Hematopoietic multipotent progenitor cell (in vitro differentiated cells): ENCODE data around the gene TRIM14. TPM values are rescaled to one million over a fixed set of nuclear protein-coding genes. Genes with fewer than 3 reads are reported as not detected.
"Not testable (repeated sequence)": the region's sequence is repeated elsewhere in the genome, so short reads cannot be mapped to it uniquely, and the experiment has no call there.

Source experiments
- DNase-seq, 3 donors: peaks; one replicate each; pipeline ENCODE4 v3.0.0-alpha.2; 2011 to 2015; ENCODE audit warnings: low read depth in 2 of 3, low spot score in 2 of 3
- total RNA-seq: library from RNA; depleted of rRNA; stranded (reverse); fragments of >200 nt; gene quantifications from one replicate; pipeline ENCODE4 v1.2.3, GENCODE V29; 2012

The TRIM14 gene
- total RNA-seq, 1 donor = 33.4 TPM

DNA sequence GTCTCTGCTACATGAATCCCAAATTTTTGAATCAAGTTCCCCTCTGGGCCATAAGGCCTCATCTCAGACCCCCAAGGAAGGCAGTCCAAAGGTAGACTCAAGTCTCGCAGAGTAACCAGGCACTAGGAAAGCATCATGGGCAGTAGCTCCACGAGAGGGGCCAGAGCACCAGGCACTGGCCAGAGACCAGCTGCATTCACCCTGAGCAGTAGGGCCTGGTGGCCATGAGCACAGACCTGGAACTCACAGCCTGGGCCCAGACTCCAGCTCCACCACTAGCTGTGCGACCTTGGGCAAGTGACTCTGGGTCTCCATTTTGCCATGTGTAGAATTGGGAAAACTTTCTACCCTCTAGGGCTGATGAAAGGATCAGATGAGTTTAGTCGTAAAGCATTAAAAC is 34.0 kb downstream of the TRIM14 start:
- DNase-seq = no peak

GRCh38 chr9:98084396-98084795 is 34.6 kb downstream of the TRIM14 start:
- no peak for DNase-seq

- DNase-seq = no peak
These were observed 35.3 kb downstream of the TRIM14 start for GRCh38 chr9:98083566-98084183.

DNA sequence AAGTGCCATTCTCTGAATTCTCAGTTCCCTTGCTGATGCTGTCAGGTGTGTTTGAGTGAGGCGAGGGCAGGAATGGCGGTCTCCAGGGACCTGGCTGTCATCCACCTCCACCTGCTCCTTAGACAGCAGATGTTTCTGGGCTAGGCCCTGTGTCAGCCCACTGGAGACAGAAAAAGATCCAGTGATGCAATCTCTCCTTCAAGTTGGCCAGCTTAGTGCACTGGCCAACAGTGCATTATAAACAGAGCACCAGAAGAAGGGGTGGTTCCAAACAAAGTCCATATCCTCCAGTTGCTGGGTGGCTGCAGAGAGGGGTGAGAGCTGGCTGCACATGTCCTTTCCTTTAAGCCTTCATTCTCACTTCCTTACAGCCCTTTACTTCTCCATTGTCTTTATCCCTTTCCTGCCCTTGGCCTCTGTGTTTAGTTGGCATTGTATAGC is 35.9 kb downstream of the TRIM14 start:
- no peak for DNase-seq

DNA sequence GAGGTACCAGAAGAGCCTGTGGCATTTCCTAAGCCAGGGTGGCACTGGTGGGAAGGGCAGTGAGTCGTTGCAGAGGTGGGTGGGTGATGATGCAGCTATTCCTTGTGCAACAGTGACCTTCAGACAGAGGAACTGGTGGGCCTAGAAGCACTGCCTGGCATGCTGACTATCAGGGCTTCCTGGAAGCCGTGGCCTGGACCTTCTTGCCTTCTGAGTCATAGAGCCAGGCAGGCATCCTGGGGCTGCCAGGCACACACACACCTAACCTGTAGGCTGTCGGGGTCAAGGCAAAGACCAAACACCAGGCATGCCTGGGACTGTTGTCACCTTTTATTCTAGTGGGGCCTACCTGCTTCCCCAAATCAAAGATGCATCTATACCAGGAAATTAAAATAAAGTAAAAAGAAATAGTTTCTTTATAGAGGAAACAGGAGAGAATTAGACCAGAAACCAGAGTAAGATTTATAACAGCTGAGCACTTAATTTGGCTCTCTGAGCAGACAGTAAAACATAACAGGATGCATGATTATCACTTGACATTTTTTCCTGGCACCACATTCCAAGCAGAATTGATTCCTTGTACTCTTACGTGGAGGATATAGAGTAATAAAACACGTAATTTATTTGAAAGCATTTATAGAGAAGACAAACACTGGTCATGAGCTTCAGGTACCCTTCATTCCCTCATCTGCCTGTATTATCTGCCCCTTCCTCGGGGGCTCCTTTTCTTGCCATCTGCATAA is 37.4 kb downstream of the TRIM14 start:
- DNase-seq = no peak

DNA sequence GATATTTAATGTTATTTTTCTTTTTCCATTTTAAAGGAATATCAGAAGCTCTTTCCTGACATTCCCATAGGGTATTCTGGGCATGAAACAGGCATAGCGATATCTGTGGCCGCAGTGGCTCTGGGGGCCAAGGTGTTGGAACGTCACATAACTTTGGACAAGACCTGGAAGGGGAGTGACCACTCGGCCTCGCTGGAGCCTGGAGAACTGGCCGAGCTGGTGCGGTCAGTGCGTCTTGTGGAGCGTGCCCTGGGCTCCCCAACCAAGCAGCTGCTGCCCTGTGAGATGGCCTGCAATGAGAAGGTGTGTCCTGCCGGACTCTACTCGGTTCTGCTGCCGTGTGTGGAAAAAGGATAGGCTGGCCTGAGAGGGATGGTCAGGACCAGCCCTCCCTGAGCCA is 38.2 kb downstream of the TRIM14 start:
- DNase-seq = no peak

DNA sequence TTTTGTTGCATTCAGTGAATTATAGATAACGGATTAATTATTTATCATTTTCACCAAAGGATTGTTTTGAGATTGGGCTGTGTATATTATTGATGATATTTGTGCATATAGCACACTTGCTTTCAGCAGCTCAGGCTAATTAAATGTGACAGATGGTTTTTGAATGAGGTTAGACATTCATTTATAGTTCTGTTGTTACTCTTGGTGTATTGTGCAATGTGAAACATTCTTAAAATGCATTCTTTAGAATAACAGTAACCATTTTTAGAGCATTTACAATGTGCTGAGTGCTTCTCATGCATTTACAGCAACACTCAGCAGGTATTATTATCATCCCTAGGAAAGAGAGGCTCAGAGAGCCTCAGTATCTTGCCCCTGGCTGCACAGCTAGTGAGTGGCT is 38.7 kb downstream of the TRIM14 start:
- DNase-seq = no peak

DNA sequence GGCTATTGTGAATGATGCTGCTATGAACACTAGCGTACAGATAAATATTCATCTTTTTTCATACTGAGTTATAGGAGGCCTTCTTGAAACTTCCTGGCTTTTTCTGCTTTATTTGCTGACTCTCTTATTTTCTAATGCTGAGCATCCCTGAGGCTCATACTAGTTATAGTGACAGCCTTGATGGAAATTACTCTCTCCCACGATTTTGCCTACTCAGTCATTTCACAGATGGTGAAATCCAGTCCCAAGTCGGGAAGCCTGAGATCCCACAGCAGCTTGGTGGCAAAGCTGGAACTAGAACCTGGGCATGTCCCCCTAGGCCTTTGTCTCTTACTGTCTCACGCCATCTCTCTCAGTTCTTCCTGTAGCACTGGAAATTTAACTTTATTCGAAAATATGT is 40.1 kb downstream of the TRIM14 start:
- DNase-seq = no peak

GRCh38 chr9:98076514-98076890 is 42.5 kb downstream of the TRIM14 start:
- DNase-seq = not testable (repeated sequence)

- no peak for DNase-seq
These were observed 43.7 kb downstream of the TRIM14 start for GRCh38 chr9:98075332-98075805.

DNA sequence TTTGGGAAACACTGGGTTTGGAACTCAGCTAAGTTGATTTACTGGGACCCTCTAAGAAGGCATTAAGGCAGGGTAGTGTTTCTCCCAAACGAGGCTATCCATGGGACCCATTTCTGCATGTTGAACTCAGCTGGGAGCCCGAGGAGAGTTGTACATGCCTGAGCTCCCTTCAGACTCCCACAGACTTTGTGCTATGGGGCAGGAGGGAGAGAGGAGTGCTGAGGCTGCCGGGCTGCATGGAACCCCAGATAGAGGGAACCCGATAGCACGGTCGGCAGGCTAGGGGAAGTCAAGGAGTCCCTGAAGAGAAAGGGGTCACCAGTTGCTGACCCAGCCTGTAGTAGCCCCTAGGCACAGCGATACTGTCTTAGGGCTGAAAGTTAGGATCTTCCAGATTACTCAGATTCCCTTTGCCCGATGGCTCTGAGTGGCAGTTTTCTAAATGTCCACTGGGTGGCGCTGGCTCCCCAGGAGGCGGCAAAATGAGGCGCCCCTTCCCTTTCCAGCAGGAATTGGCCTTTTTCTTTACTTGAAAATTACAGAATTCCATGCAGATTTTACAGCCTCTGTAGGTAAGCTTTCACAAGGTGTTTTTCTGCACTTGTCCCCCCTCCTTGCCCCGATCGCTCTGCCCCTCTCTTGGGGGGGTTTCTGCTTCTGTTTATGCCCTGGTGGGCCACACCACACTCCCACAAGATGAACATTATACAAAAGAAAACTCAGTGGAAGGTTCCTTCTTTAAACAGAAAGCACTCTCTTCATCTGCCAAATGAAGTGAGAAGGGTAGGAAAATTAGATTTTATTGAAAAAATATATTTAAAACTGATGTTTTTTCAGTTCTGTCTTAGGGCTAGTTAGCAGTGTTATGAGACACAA is 44.7 kb downstream of the TRIM14 start:
- DNase-seq = peak; percentile 42 to 67 (median 58)

- no peak for DNase-seq
These were observed 47.3 kb downstream of the TRIM14 start for GRCh38 chr9:98071737-98072136.

DNA sequence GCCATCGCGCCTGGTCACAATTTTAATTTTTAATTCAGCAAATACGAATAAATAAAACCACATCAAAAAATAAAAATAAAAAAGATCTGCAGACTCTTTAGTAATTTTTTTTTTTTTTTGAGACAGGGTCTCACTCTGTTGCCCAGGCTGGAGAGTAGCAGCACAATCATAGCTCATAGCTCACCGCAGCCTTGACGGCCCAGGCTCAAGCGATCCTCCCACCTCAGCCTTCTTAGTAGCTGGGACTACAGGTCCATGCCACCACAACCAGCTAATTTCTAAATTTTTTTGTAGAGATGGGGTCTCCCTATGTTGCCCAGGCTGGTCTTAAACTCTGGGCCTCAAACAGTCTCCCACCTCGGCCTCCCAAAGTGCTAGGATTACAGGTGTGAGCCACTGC is 48.3 kb downstream of the TRIM14 start:
- no peak for DNase-seq

GRCh38 chr9:98069551-98069950 is 49.5 kb downstream of the TRIM14 start:
- DNase-seq = no peak

- DNase-seq = no peak
These were observed 51.8 kb downstream of the TRIM14 start for GRCh38 chr9:98067184-98067583.

DNA sequence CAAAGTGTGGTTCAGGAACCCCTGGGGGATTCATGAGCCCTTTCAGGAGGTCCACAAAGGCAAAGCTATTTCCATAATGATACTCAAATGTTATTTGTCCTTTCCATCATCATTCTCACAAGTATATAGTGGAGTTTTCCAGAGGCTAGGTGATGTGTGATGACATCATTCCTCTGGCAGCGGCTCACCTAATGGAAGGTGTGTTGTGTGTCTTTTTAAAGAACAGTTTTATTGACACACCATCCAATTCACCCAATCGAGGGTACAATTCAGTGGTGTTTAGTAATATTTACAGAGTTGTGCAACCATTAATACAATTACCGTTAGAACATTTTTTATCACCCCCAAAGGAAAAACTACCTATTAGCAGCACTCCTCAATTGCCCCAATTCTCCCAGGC is 52.8 kb downstream of the TRIM14 start:
- no peak for DNase-seq

GRCh38 chr9:98064623-98065392 is 54.2 kb downstream of the TRIM14 start:
- no peak for DNase-seq

- no peak for DNase-seq
These were observed 56.9 kb downstream of the TRIM14 start for GRCh38 chr9:98062161-98062560.

- peak in 1 of 3 donors; percentile 70 for DNase-seq
These were observed 61.8 kb downstream of the TRIM14 start for GRCh38 chr9:98057138-98057799.
